LNCAP (cell line): Measurements from ENCODE around the gene CDADC1.

Source experiments
- CTCF ChIP-seq: fragments of 450-650 bp; IDR thresholded peaks from 2 replicates; pipeline ENCODE4 v1.5.1; 2017; ENCODE audit warnings: mild to moderate bottlenecking

Gene CDADC1

GRCh38 chr13:49304763-49305700 lies 57.3 kb downstream of the CDADC1 start:
- no peak for TF ChIP-seq CTCF

GRCh38 chr13:49305792-49306425 lies 58.2 kb downstream of the CDADC1 start:
- no peak for TF ChIP-seq CTCF

GRCh38 chr13:49307365-49307764 lies 59.6 kb downstream of the CDADC1 start:
- TF ChIP-seq CTCF, result no peak

GRCh38 chr13:49308097-49308875 lies 60.6 kb downstream of the CDADC1 start:
- no peak for TF ChIP-seq CTCF

- no peak for TF ChIP-seq CTCF
Measured at GRCh38 chr13:49308921-49309408, 61.2 kb downstream of the CDADC1 start.

GRCh38 chr13:49310251-49310650 lies 62.5 kb downstream of the CDADC1 start:
- no peak for TF ChIP-seq CTCF

- TF ChIP-seq CTCF, result no peak
Measured at GRCh38 chr13:49311816-49312215, 64.1 kb downstream of the CDADC1 start.
